Measurements from ENCODE around the gene TEX9.
A peak's percentile ranks its signal among the peaks of the same experiment; 100 is the strongest.
"Not testable (repeated sequence)": the region's sequence is repeated elsewhere in the genome, so short reads cannot be mapped to it uniquely, and the experiment has no call there.

The TEX9 gene
- 1.1 to 1.6 reads per million in 2 donors for total RNA-seq

DNA sequence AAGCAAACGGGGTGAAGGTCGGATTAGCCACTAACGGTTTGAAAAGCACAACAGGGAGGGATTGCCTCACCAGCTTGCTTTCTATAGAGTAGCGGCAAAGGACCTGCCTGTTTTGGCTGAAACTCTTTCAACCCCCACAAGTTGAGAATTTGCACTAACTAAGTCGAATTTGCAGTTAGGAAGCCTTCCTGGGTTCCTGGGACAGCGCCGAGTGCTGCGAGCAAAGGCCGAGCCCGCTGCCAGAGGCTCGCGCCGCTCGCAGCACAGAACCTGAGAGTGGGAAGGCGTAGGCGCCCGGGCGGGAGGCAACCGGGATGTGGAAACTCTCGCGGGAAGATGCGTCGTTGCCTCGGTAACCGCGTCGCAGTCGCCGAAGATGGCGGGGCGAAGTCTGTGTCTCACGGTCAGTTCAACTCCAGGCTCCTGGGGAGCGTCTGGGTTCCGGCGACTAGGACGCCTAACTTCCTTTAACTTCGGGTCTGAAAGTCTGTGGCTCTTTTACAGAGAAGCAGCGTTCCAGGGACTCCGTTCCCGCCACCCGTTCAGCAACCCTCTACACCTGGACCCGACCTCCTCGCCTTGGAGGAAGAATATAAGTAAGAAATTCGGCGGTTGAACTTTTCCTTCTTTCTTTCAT is at the start of gene TEX9:
Gene TEX9 (plus strand): TSS at position 352 of the 637 bp plus-strand sequence. CDS start 25 bp downstream, at position 377.
- DNase-seq = peak in 4 of 5 experiments; percentile 2 to 85 (median 40)

DNA sequence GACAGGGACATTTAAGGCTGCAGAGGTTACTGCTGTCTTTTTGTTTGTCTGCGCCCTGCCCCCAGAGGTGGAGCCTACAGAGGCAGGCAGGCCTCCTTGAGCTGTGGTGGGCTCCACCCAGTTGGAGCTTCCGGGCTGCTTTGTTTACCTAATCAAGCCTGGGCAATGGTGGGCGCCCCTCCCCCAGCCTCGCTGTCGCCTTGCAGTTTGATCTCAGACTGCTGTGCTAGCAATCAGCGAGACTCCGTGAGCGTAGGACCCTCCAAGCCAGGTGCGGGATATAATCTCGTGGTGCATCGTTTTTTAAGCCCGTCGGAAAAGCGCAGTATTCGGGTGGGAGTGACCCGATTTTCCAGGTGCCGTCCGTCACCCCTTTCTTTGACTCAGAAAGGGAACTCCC is 48.7 kb upstream of the TEX9 start:
- not testable (repeated sequence) for DNase-seq

DNA sequence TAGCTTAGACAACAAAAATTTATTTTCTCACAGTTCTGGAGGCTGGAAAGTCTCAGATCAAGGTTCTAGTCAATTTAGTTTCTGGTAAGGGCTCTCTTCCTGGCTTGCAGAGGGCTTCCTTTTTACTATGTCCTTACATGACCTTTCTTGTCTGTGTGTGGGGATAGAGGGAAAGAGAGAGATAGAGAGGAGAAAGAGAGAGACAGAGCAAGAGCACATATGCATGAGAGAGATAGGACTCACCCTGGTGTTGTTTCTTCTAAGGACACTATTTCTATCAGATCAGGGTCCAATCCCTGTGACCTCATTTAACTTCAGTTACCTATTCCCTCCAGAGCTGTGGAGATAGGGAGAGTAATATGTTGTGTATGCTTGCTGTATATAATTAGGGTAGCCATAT is 44.9 kb upstream of the TEX9 start:
- DNase-seq = no peak

DNA sequence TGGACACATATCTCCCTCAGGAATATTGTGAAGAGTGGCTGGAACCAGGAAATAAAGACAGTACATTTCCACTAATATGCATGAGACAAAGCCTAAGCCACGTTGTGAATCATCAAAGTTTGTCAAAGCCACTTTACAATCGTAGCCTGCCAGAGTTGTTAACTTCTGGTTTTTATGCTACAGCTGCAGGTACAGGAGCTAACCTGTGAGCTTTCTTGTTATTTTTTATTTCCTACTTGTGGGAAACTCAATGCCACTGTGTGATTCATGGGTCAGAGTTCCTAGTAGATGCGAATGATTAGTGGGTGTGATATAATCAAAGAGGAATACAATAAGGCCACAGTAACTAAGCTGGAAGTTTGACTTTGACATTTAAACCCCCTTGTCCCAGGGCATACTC is 44.4 kb upstream of the TEX9 start:
- DNase-seq = no peak

DNA sequence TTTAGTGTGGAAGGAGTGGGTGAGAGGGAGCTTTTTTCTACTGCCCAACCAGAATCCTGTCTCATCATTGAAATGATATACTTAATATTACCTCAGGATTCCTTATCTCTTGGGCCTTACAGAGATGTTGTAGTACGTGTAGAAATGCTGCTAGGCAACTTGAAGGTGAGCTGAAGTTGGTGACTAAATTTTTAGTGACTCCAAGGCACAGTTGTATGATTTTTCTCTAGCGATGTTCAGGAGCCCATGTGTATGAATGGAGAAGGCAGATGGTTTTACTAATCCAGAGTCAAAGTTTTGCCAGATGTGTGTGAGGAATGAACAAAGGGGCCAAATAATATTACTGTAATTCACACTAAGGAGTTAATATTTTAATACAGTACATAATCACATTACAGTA is 42.8 kb upstream of the TEX9 start:
- no peak for DNase-seq

DNA sequence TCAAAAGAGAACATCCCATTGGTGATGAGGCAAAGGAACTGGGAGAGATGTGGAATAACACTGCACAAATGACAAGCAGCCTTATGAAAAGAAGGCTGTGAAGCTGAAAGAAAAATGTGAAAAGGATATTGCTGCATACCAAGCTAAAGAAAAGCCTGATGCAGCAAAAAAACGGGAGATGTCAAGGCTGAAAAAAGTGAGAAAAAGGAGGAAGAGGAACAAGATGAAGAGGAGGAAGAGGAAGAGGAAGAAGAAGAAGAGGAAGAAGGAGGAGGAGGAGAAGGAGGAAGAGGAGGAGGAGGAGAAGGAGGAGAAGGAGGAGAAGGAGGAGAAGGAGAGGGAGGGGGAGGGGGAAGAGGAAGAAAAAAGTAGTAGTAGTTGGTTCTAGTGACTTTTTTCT is 41.8 kb upstream of the TEX9 start:
- DNase-seq = no peak

DNA sequence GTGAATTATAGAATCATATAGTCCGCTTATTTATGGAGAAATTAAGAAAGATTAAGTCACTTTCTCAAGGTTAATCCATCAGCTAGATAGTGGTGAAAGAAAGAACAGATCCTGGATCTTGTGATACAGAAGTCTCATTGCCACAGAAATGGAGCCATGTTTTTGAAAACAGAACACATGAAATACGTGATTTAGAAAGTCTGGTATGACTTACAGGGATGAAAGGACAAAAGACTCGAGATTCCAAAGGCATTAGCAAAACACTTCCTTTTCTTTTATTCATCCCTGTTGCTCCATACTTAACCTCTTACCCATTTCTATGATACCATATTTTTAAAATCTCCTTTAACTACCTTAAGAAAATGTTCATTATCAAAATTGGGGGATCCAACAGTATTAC is 40.0 kb upstream of the TEX9 start:
- DNase-seq = no peak

DNA sequence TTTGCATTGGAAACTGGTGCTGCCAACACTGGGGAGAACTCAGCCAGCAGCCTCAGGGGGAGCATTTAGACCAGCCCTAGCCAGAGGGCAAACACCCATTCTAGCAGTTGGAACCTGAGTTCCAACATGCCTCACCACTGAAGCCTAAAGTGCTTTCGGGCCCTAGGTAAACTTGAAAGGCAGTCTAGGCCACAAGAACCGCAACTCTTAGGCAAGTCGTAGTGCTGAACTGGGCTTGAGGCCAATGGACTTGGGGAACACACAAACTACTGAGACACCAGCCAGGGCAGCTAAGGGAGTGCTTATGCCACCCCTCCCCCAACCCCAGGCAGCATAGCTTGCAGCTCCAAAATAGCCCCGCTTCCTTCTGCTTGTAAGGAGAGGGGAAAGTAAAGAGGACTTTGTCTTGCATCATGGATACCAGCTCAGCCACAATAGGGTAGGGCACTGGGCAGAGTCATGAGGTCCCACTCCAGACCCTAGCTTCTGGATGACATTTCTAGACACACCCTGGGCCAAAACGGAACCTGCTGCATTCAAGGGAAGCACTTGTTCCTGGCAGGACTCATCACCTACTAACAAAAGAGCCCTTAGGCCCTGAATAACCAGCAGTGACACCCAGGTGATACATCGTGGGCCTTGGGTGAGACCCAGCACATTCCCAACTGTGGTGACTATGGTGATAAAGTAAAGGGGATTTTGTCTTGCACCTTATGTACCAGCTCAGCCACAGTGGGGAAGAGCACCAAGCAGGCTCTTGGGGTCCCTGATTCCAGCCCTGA is 37.3 kb upstream of the TEX9 start:
- no peak for DNase-seq

DNA sequence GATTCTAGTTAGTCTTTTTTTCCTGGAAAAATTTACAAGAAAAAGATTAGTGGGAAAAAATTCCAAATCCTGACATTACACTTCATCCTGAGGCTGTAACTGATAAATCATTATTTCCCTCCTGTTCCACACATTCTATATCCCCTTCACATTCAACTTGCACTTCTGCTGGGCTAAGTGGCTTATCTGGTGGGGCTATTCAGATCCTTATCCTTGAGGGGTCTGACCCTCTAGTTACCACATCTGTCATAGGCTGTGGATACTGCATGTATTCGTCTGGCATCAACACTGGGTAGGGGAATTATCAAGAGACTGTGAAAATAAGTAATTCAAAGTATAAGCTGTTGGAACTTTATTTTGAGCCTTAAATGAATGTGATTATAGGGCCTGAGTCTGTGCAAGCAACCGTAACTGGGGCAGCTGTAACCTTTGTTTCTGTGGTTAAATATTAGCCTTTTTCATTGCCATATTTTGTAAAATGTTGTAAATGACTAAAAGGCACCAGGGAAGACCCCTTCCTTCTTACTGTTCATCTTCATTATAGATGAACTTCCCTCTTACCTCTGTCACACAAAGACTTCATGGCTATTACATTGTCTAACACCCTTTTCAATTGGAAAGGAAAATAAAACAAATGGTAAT is 28.0 kb upstream of the TEX9 start:
- no peak for DNase-seq

DNA sequence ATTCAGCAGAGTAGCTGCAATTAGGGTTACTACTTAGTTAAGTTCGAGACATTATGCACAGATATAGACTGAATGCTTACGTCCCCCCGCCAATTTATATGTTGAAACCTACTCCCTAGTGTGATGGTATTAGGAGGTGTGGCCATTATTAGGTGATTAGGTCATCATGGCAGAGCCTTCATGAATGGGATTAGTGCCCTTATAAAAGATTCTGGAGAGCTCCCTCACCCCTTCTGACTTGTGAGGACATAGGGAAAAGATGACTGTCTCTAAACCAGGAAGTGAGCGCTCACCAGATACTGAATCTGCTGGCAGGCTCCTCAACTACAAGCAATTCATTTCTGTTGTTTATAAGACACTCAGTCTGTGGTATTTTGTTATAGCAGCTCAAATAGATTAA is 25.6 kb upstream of the TEX9 start:
- DNase-seq = no peak

DNA sequence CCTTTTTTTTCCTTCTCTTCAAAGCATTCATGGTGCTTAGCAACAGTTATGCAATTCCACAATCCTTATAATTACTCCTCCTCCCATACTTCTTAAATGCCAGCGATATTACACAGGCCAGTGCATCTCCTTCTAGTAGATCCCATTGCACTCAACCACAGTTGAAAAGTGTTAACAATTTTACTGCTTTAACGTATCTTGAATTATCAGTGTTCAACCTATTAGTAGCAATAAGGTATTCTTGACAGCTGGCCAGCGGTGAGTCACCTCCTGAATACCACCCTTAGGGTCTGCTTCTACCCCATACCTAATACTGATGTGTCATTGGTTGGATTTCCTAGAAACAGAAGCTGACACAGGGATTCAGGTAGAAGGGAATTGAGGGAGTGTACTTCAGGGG is 24.0 kb upstream of the TEX9 start:
- DNase-seq = no peak

DNA sequence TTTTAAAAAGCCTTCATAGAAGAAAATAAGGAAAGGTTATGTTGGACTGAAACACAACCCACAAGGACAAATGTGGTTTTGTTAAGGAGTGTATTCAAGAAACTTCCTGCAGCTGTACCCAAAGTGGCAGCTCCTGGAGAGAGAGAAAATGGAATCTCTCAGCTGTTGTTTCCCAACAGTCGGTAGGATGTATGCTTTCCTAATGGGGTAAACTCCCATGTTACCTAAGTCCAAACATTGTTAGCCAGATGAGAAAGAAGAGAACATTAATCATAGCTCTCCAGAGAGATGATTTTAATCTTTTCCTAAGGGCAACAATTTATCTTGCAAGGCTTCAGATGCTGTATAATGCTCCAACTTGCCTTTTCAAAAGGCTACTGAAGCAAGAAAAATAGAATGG is 22.6 kb upstream of the TEX9 start:
- DNase-seq = no peak

DNA sequence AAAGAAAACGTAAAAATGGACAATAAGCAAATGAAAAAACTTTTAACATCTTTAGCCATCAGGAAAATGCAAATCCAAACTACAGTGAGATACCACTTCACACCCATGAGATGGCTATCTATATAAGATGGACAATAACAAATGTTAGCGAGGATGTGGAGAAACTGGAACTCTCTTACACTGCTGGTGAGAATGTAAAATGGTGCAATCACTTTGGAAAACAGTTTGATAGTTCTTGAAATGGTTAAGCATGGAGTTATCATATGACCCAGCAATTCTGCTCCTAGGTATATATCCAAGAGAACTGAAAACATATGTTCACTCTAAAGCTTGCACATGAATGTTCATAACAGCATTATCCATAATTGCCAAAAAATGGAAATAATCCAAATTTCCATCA is 21.3 kb upstream of the TEX9 start:
- DNase-seq = no peak

DNA sequence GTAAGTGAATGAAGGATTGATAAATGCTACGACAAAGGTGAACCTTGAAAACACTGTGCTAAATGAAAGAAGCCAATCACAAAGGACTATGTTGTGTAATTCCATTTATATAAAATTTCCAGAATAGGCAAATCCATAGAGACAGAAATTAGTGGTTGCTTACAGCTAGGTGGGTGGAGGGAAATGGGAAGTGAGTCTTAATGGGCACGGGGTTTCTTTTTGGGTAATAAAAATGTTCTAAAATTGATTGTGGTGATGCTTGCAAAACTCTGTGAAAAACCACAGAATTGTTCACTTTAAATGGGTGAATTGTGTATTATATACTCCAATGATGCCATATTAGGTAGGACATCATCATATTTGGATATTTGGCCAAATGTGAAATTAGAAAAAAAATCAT is 20.9 kb upstream of the TEX9 start:
- no peak for DNase-seq

DNA sequence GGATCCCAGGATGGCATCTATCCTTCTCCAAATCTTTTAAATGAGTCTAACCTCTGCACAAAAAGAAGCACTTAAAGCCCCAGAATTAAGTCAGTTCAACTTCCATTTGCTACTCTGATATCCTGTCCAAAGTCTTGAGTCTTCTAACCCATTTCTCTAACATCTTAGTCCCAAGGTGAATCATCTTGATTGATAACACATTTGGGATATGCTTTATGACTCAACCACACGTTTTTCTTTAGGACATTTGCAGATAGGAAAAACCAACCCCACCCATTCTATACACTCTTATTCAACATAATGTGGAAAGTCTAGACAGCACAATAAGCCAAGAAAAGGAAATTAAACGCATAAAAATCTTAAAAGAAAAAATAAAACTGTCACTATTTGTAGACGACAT is 18.8 kb upstream of the TEX9 start:
- no peak for DNase-seq

DNA sequence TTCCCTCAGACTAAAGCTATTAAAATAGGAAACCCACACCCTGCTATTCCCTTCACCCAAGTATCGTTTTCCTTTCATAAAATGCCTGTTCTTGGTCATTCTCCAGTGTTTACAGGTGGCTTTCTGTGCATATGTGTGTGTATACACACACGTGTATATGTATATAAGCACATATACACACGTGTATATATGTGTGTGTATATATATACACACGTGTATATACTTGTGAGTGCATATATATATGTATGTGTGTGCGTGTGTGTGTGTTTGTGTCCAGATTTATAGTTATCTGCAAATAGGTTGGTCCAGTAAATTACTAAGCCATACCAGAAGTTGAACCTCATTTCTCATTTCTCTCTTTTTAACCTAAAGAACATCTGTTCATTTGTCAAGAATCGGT is 15.7 kb upstream of the TEX9 start:
- DNase-seq = no peak

DNA sequence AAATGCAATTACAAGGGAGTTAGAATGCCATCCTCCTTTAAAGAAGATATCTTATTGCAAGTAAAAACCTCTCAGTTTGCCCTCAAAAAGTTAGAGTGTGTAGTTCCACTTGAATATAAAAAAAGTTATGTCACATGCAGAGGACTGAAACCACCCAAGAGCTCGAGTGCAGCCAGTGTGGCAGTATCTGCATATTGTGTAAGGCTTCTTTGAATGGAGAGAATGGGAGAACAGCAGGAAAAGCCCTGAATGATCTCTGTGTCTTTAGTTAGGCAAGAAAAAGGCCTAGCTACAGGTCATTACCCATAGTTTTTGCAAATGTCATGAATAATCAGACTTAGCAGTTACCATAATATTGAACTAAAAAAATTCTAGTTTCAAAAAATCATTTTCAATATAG is 13.9 kb upstream of the TEX9 start:
- no peak for DNase-seq

DNA sequence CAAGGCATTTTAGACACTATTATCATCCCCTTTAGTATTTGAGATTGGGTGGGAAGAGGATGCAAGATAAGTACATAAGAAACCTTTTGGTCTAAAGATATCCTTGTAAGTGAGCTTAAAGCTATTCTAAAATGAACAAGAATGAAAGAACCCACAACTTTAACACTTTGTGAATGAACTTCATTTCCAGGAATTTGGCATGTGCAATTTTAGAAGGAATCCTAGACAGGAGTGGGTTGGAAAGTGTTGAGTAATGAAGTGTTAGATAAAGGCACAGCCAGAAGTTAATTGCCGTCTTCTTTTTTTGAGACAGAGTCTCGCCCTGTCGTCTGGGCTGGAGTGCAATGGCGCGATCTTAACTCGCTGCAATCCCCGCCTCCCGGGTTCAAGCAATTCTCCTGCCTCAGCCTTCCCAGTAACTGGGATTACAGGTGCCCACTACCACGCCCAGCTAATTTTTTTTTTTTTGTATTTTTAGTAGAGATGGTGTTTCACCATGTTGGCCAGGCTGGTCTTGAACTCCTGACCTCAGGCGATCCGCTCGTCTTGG is 13.2 kb upstream of the TEX9 start:
- no peak for DNase-seq

DNA sequence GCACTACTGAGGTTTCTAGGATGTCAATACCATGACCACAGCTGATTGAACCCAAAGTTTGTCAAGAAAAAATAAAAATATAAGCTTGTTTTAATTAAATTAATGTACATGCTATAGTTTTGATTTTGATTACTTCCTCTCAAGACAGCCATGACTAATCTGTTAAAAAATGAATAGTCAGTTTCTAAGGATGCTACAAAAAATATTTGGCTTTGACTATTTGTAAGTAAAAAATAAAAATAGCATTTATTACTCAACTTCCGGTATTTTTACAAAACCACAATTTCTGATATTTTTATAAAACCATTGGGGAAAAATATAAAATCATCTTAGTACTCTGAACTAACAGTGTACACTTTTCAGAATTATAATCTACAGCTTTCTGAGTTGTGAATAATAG is 12.1 kb upstream of the TEX9 start:
- no peak for DNase-seq

DNA sequence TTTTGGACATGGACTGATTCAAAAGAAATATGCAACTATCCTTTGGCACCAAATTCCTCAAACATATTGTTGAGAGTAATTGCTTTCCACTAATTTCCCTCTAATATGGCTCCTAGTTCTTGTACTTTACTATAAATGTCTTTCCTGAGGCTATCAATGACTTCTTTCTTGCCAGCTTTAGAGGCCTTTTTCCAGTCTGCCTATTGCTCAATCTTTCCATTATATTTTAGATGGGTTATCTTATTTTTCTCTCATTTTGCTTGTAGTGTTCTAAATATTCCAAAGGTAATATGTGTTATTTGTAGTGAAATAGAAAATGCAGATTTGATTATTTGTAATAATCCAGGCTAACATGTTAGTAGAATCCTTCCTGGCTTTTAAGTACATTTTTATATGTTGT is 11.5 kb upstream of the TEX9 start:
- DNase-seq = no peak

DNA sequence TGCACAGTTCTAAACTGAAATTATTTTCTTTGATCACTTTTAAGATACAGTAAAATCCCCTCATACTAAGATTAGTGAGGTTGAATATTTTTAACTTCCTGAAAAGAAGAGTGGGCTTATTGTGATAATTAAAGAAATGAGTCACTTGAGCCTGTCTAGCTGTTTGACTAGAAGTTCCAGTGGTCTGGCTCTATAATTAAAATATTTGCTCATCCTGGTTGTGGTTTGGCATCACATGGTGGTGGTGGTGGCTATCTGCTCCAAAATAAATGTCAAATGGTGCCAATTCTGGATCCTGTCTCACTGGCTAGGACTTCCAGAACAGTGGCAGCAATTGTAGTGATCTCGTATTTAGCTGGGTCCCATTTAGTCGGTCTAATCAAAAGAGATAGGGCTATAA is 8.6 kb upstream of the TEX9 start:
- no peak for DNase-seq

DNA sequence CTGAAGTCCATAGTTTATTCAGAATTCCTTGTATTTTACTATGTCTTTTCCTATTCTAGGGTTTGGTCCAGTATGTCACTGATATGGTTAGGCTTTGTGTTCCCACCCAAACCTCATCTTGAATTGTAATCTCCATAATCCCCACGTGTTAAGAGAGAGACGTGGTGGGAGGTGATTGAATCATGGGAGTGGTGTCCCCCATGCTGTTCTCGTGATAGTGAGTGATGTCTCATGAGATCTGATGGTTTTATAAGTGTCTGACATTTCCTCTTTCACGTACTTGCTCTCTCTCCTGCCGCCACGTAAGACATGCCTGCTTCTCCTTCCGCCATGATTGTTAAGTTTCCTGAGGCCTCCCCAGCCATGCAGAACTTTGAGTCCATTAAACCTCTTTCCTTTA is 6.6 kb upstream of the TEX9 start:
- no peak for DNase-seq

DNA sequence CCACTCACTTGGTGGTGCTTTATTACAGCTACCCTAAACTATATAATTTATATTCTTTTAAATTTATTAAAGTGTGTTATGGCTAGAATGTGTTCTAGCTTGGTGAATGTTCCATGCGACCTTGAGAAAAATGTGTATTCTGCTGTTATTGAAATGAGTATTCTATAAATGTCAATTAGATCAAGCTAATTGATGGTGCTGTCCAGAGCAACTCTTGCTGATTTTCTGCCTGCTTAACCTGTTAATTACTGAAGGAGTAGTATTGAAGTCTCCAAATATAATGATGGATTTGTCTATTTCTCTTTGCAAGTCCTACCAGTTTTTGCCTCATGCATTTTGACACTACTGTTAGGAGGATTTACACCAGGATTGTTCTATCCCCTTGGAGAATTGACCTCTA is 3.2 kb upstream of the TEX9 start:
- no peak for DNase-seq

DNA sequence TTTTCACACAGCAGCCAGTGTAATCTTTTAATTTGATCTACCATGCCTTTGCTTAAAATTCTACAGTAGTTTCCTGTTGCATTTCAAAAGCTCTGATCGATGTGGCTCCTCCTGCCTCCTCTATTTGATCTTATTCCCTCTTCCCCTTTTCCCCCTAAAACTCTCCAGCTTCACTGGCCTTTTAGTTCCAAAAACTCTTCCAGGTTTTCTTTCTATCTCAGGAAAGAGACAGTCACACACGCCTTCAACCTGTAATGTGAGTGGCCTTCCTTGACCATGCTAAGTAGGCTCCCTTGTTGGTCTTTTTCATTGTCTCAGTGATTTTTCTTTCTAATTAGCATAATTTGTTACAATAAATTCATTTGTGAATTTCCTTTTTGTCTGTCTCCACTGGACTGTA is 985 bp downstream of the TEX9 start:
- no peak for DNase-seq
